Measurements from ENCODE around the gene MPRIP.

The MPRIP gene

GRCh38 chr17:17050346-17051345 is 8.4 kb downstream of the MPRIP start:
- no peak for DNase-seq (ENCODE audit: low read depth in 2 of 3, low spot score in 2 of 3)

- no peak for DNase-seq (ENCODE audit: low read depth in 2 of 3, low spot score in 2 of 3)
Observed at GRCh38 chr17:17051380-17051779, 9.1 kb downstream of the MPRIP start.

- DNase-seq (ENCODE audit: low read depth in 2 of 3, low spot score in 2 of 3): no peak
Observed at GRCh38 chr17:17051791-17052461, 9.7 kb downstream of the MPRIP start.

GRCh38 chr17:17052462-17053221 is 10.4 kb downstream of the MPRIP start:
- no peak for DNase-seq (ENCODE audit: low read depth in 2 of 3, low spot score in 2 of 3)

- DNase-seq (ENCODE audit: low read depth in 2 of 3, low spot score in 2 of 3): no peak
Observed at GRCh38 chr17:17053446-17054379, 11.5 kb downstream of the MPRIP start.

GRCh38 chr17:17054636-17055035 is 12.4 kb downstream of the MPRIP start:
- no peak for DNase-seq (ENCODE audit: low read depth in 2 of 3, low spot score in 2 of 3)

- DNase-seq (ENCODE audit: low read depth in 2 of 3, low spot score in 2 of 3): no peak
Observed at GRCh38 chr17:17055286-17056155, 13.3 kb downstream of the MPRIP start.

- DNase-seq (ENCODE audit: low read depth in 2 of 3, low spot score in 2 of 3): no peak
Observed at GRCh38 chr17:17056156-17056539, 13.9 kb downstream of the MPRIP start.

- no peak for DNase-seq (ENCODE audit: low read depth in 2 of 3, low spot score in 2 of 3)
Observed at GRCh38 chr17:17057057-17057551, 14.8 kb downstream of the MPRIP start.

GRCh38 chr17:17058304-17058703 is 16.0 kb downstream of the MPRIP start:
- no peak for DNase-seq (ENCODE audit: low read depth in 2 of 3, low spot score in 2 of 3)

- no peak for DNase-seq (ENCODE audit: low read depth in 2 of 3, low spot score in 2 of 3)
Observed at GRCh38 chr17:17059301-17059890, 17.1 kb downstream of the MPRIP start.

GRCh38 chr17:17060001-17060922 is 18.0 kb downstream of the MPRIP start:
- no peak for DNase-seq (ENCODE audit: low read depth in 2 of 3, low spot score in 2 of 3)

GRCh38 chr17:17060930-17061329 is 18.7 kb downstream of the MPRIP start:
- DNase-seq (ENCODE audit: low read depth in 2 of 3, low spot score in 2 of 3): no peak

GRCh38 chr17:17061516-17061915 is 19.3 kb downstream of the MPRIP start:
- DNase-seq (ENCODE audit: low read depth in 2 of 3, low spot score in 2 of 3): no peak

- DNase-seq (ENCODE audit: low read depth in 2 of 3, low spot score in 2 of 3): no peak
Observed at GRCh38 chr17:17062356-17062755, 20.1 kb downstream of the MPRIP start.

GRCh38 chr17:17062866-17063265 is 20.6 kb downstream of the MPRIP start:
- no peak for DNase-seq (ENCODE audit: low read depth in 2 of 3, low spot score in 2 of 3)

- no peak for DNase-seq (ENCODE audit: low read depth in 2 of 3, low spot score in 2 of 3)
Observed at GRCh38 chr17:17063546-17064122, 21.4 kb downstream of the MPRIP start.

All from activated CD8-positive, alpha-beta memory T cell treated with anti-CD3 and anti-CD28 coated beads for 48 hours (primary cell).